PC-3 (cell line): ENCODE data around the gene DVL3. TPM values are rescaled to one million over a fixed set of nuclear protein-coding genes. Genes with fewer than 3 reads are reported as not detected.

Experiments
- ATAC-seq: fragments of 200-7000 bp; cut with Tn5 transposase; 2 replicates; pipeline ENCODE4 v1.9.1; 2020; ENCODE audit warnings: mild to moderate bottlenecking, moderate library complexity
- BruUV-seq: library from RNA; stranded (reverse); fragments of 400-500 nt; replicated peaks from 2 replicates; lab custom pipeline; 2021; lab: Mats Ljungman, UMichigan
- CTCF ChIA-PET: fragments of 300-600 bp; sonication (Branson Sonifier 250); formaldehyde crosslinking; loops from one replicate; lab custom pipeline; 2022; ENCODE audit warnings: antibody characterized with exemption; lab: Charles Lee
- POLR2A ChIA-PET: fragments of 300-600 bp; sonication (Branson Sonifier 250); formaldehyde crosslinking; loops from one replicate; lab custom pipeline; 2022; ENCODE audit warnings: antibody characterized with exemption; ENCODE audit not compliant: unreplicated experiment; lab: Charles Lee
- DNase-seq: peaks from one replicate; pipeline ENCODE4 v3.0.0-alpha.2; 2015
- H2AFZ ChIP-seq: fragments of 300-600 bp; sonication (generic); 2 replicates; pipeline ENCODE4 v1.6.0; 2016; ENCODE audit warnings: antibody characterized with exemption, low read length
- H3F3A ChIP-seq: fragments of 300-600 bp; sonication (generic); one replicate; pipeline ENCODE4 v1.6.0; 2017; ENCODE audit warnings: antibody characterized with exemption, low read length, control low read depth, mild to moderate bottlenecking; ENCODE audit not compliant: unreplicated experiment
- H3K27ac ChIP-seq: fragments of 300-600 bp; sonication (generic); 2 replicates; pipeline ENCODE4 v1.5.1; 2016; ENCODE audit warnings: mild to moderate bottlenecking, low read length
- H3K27me3 ChIP-seq: fragments of 300-600 bp; sonication (generic); 2 replicates; pipeline ENCODE4 v1.6.1; 2016; ENCODE audit warnings: low read length, mixed read lengths
- H3K36me3 ChIP-seq: fragments of 300-600 bp; sonication (generic); 2 replicates; pipeline ENCODE4 v1.6.1; 2016; ENCODE audit warnings: low read depth, mixed run types, low read length, mixed read lengths
- H3K4me1 ChIP-seq: fragments of 300-600 bp; sonication (generic); 2 replicates; pipeline ENCODE4 v1.5.1; 2016; ENCODE audit warnings: low read length; ENCODE audit not compliant: insufficient read depth
- H3K4me2 ChIP-seq: fragments of 300-600 bp; sonication (generic); 2 replicates; pipeline ENCODE4 v1.6.0; 2016; ENCODE audit warnings: low read length
- H3K4me3 ChIP-seq: fragments of 300-600 bp; sonication (generic); 2 replicates; pipeline ENCODE4 v1.5.1; 2016; ENCODE audit warnings: mild to moderate bottlenecking, low read length, mixed read lengths
- H3K79me2 ChIP-seq: fragments of 300-600 bp; sonication (generic); 2 replicates; pipeline ENCODE4 v1.6.1; 2017; ENCODE audit warnings: low read length, mixed read lengths
- H3K9ac ChIP-seq: fragments of 300-600 bp; sonication (generic); 2 replicates; pipeline ENCODE4 v1.6.0; 2016; ENCODE audit warnings: mild to moderate bottlenecking, low read length
- H3K9me2 ChIP-seq: fragments of 300-600 bp; sonication (generic); replicated peaks from 2 replicates; pipeline ENCODE4 v1.6.1; 2016; ENCODE audit warnings: mixed run types, low read length, mixed read lengths
- H3K9me3 ChIP-seq: fragments of 300-600 bp; sonication (generic); 2 replicates; pipeline ENCODE4 v1.6.1; 2016; ENCODE audit warnings: low read length, mixed read lengths
- H4K20me1 ChIP-seq: fragments of 300-600 bp; sonication (generic); 2 replicates; pipeline ENCODE4 v1.6.1; 2016; ENCODE audit warnings: low read length, mixed read lengths
- EZH2 ChIP-seq: fragments of 300-600 bp; sonication (generic); IDR thresholded peaks from one replicate; pipeline ENCODE4 v1.6.1; 2017; ENCODE audit warnings: antibody characterized with exemption, mild to moderate bottlenecking, low read length; ENCODE audit not compliant: unreplicated experiment
- EZH2phosphoT487 ChIP-seq: fragments of 300-600 bp; sonication (generic); IDR thresholded peaks from 2 replicates; pipeline ENCODE4 v1.6.1; 2018; ENCODE audit warnings: mild to moderate bottlenecking, antibody characterized with exemption, low read length, borderline replicate concordance
- intact Hi-C: fragments of 100-400 bp; cut with micrococcal nuclease; formaldehyde crosslinking; loops from 2 replicates; pipeline ENCODE4 v1.9.0; 2023
- total RNA-seq: library from RNA; depleted of rRNA; stranded (reverse); fragments of >200 nt; gene quantifications from 2 replicates; pipeline ENCODE4 v1.2.3, GENCODE V29; 2014
- TF ChIP-seq, protein P1 (sequence below): fragments of 300-600 bp; sonication (generic); conservative IDR thresholded peaks from 2 replicates; pipeline ENCODE4 v1.5.1; 2017; ENCODE audit warnings: antibody characterized with exemption, low read depth, mild to moderate bottlenecking, low read length

DVL3 gene
- total RNA-seq, 1 experiment from 2014 or later, result 50.6 TPM

- Histone ChIP-seq H3K9me3 (no peaks in the 10 kb centered on the region), H3K9ac (no peak overlapping the region), H3K4me1 (peaks cover 39% of the 10 kb centered on the region), H4K20me1 (no peaks in the 10 kb centered on the region), H3K27ac (no peak overlapping the region), H3K27me3 (no peaks in the 10 kb centered on the region), H3K36me3 (peaks cover 24% of the 10 kb centered on the region), H3K4me2 (no peak overlapping the region), H3K9me2 (no peaks in the 10 kb centered on the region), H3F3A (no peaks in the 10 kb centered on the region), H3K4me3 (no peak overlapping the region), H3K79me2 (peaks cover 5% of the 10 kb centered on the region), H2AFZ (no peak overlapping the region)
- POLR2A ChIA-PET, result no interaction called here
- DNase-seq (no peak), ATAC-seq (no peak)
- intact Hi-C loops, result no loop called here
- CTCF ChIA-PET, result no interaction called here
- no TSS peak for BruUV-seq
- TF ChIP-seq EZH2phosphoT487 (no peak), EZH2 (no peak)
- TF ChIP-seq, protein P1, sequence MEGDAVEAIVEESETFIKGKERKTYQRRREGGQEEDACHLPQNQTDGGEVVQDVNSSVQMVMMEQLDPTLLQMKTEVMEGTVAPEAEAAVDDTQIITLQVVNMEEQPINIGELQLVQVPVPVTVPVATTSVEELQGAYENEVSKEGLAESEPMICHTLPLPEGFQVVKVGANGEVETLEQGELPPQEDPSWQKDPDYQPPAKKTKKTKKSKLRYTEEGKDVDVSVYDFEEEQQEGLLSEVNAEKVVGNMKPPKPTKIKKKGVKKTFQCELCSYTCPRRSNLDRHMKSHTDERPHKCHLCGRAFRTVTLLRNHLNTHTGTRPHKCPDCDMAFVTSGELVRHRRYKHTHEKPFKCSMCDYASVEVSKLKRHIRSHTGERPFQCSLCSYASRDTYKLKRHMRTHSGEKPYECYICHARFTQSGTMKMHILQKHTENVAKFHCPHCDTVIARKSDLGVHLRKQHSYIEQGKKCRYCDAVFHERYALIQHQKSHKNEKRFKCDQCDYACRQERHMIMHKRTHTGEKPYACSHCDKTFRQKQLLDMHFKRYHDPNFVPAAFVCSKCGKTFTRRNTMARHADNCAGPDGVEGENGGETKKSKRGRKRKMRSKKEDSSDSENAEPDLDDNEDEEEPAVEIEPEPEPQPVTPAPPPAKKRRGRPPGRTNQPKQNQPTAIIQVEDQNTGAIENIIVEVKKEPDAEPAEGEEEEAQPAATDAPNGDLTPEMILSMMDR, result no peak
Measured at GRCh38 chr3:184169896-184170875, 15.0 kb downstream of the DVL3 start.

- Histone ChIP-seq H3K9me3 (no peaks in the 10 kb centered on the region), H3K9ac (no peak overlapping the region), H3K9me2 (no peaks in the 10 kb centered on the region), H4K20me1 (no peaks in the 10 kb centered on the region; the same call in 1 of the 2 replicates), H3K4me1 (peaks cover 43% of the 10 kb centered on the region), H3K4me2 (peak overlapping the region; percentile 7), H3K79me2 (peaks cover 19% of the 10 kb centered on the region), H3K27me3 (no peaks in the 10 kb centered on the region), H3K27ac (peak overlapping the region; percentile 38), H2AFZ (no peak overlapping the region), H3K36me3 (peaks cover 10% of the 10 kb centered on the region), H3F3A (no peaks in the 10 kb centered on the region), H3K4me3 (no peak overlapping the region)
- TF ChIP-seq EZH2 (no peak), EZH2phosphoT487 (no peak)
- TF ChIP-seq, protein P1, result no peak
- POLR2A ChIA-PET, result no interaction called here
- intact Hi-C loops, result no loop called here
- CTCF ChIA-PET, result interaction anchor here (0.6 kb wide), 1 partner anchor 154 kb away, joined by 4 read pairs; the partner anchor contains the start of gene ABCC5
- DNase-seq, result peak; percentile 60
- BruUV-seq, result no TSS peak
- peak; percentile 4; the same call in 1 of the 2 replicates for ATAC-seq
Measured at GRCh38 chr3:184171562-184171961, 16.4 kb downstream of the DVL3 start.
